HepG2 (cell line): Measurements from ENCODE around the gene ABL2. TPM values are rescaled to one million over a fixed set of nuclear protein-coding genes. Genes with fewer than 3 reads are reported as not detected.

Source experiments
- IRX3 ChIP-seq: sonication (generic); formaldehyde crosslinking; IDR thresholded peaks from 2 replicates; pipeline ENCODE4 v1.8.1; 2023; ENCODE audit warnings: mild to moderate bottlenecking, low read depth, missing genetic modification reagents, borderline replicate concordance
- KDM6A ChIP-seq: IDR thresholded peaks from 2 replicates; pipeline ENCODE4 v1.6.1; 2016; ENCODE audit warnings: low read depth
- MLLT10 ChIP-seq: sonication (generic); formaldehyde crosslinking; IDR thresholded peaks from 2 replicates; pipeline ENCODE4 v1.4.0; 2020; ENCODE audit warnings: missing genetic modification reagents
- NBN ChIP-seq: fragments of 450-650 bp; conservative IDR thresholded peaks from 2 replicates; pipeline ENCODE4 v1.6.1; 2017
- PAX8 ChIP-seq: sonication (generic); formaldehyde crosslinking; IDR thresholded peaks from 2 replicates; pipeline ENCODE4 v1.8.0; 2022; ENCODE audit warnings: mild to moderate bottlenecking, missing genetic modification reagents, borderline replicate concordance
- SP140L ChIP-seq: sonication (generic); formaldehyde crosslinking; IDR thresholded peaks from 2 replicates; pipeline ENCODE4 v1.4.0; 2020; ENCODE audit warnings: missing genetic modification reagents, borderline replicate concordance
- ZNF317 ChIP-seq: sonication (generic); formaldehyde crosslinking; IDR thresholded peaks from 2 replicates; pipeline ENCODE4 v1.5.0; 2020; ENCODE audit warnings: mild to moderate bottlenecking, missing genetic modification reagents
- ZNF788 ChIP-seq: sonication (generic); formaldehyde crosslinking; IDR thresholded peaks from 2 replicates; pipeline ENCODE4 v1.5.0; 2020; ENCODE audit warnings: mild to moderate bottlenecking, missing genetic modification reagents, borderline replicate concordance
- polyA plus RNA-seq, 8 experiments: library from polyadenylated mRNA; depleted of rRNA in 3 of 8; stranded (reverse) in 7 of 8; unstranded in 1 of 8; fragments of >200 nt; fragmentation: Illumina TruSeq in 4 of 8; extraction: Trizol in 4 of 8; gene quantifications; 2 replicates each; pipeline versions ENCODE4 v1.2.1 to v1.2.3, GENCODE V29; 2011 to 2016; ENCODE audit warnings: low read depth in 4 of 8, missing spikeins in 1 of 8, mixed read lengths in 1 of 8; ENCODE audit not compliant: insufficient read depth in 1 of 8
- total RNA-seq, 5 experiments: library from RNA; depleted of rRNA; stranded (reverse); fragments of >200 nt; fragmentation: Illumina TruSeq; extraction: Trizol; gene quantifications; 2 replicates each; pipeline ENCODE4 v1.2.3, GENCODE V29; 2016; ENCODE audit warnings: low read depth in 1 of 5
- TF ChIP-seq, protein P1 (sequence below): sonication (generic); formaldehyde crosslinking; IDR thresholded peaks from 2 replicates; pipeline ENCODE4 v1.5.0; 2020; ENCODE audit warnings: mild to moderate bottlenecking, missing genetic modification reagents
- TF ChIP-seq, protein P2 (sequence below): sonication (generic); formaldehyde crosslinking; IDR thresholded peaks from 2 replicates; pipeline ENCODE4 v1.4.0; 2020; ENCODE audit warnings: missing genetic modification reagents, borderline replicate concordance
- TF ChIP-seq, protein P3 (sequence below): IDR thresholded peaks from 2 replicates; pipeline ENCODE4 v1.6.1; 2016; ENCODE audit warnings: mild to moderate bottlenecking
- TF ChIP-seq, protein P4 (sequence below): sonication (generic); formaldehyde crosslinking; IDR thresholded peaks from 2 replicates; pipeline ENCODE4 v1.5.0; 2020; ENCODE audit warnings: missing genetic modification reagents, mild to moderate bottlenecking, borderline replicate concordance
- TF ChIP-seq, protein P5 (sequence below): sonication (generic); formaldehyde crosslinking; IDR thresholded peaks from 2 replicates; pipeline ENCODE4 v1.5.1; 2020; ENCODE audit warnings: mild to moderate bottlenecking, missing genetic modification reagents, moderate library complexity
- TF ChIP-seq, protein P6 (sequence below): sonication (generic); formaldehyde crosslinking; IDR thresholded peaks from 2 replicates; pipeline ENCODE4 v1.8.1; 2023; ENCODE audit warnings: mild to moderate bottlenecking, missing genetic modification reagents

Gene ABL2
- total and polyA plus RNA-seq, 2 of the 13 experiments (the other 11 are each of a cell fraction or from before 2014, with no cell fraction given) = 5.8 to 6.0 TPM

DNA sequence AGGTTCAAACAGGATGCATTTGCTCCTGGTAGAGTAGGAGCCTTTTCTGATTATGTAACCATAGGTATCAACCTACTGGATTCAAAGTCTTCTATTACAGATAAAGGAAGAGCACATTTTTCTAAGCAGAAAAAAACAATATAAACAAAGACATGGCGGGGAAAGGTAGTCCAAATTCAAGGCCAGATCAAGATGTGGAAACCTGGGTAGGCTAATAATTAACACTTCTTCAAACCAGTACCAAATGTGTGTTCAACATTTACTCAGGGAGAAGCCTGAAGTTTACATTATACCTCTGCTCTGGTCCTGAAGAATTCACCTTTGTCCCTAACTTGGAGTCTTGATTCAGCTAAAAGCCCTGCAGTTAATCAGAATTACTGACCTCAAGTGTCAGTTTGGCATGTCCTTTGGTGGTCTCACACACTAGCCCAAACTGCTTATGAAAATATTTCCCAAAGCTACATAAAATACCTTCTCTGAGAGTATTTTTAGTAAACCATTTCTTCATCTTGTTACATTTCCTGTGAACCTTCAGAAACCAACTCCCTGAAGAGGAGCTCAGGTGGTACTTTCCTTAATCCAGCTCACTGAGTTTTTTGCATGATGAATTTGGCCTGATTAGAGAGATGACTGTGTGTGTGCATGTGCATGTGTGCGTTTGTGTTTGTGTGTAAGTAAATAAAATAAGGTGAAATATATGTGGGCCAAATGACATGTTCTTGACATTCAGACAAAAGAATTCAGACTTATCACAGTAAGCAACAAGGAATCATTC, 77.4 kb downstream of the ABL2 start (continued):
- TF ChIP-seq, protein P1, sequence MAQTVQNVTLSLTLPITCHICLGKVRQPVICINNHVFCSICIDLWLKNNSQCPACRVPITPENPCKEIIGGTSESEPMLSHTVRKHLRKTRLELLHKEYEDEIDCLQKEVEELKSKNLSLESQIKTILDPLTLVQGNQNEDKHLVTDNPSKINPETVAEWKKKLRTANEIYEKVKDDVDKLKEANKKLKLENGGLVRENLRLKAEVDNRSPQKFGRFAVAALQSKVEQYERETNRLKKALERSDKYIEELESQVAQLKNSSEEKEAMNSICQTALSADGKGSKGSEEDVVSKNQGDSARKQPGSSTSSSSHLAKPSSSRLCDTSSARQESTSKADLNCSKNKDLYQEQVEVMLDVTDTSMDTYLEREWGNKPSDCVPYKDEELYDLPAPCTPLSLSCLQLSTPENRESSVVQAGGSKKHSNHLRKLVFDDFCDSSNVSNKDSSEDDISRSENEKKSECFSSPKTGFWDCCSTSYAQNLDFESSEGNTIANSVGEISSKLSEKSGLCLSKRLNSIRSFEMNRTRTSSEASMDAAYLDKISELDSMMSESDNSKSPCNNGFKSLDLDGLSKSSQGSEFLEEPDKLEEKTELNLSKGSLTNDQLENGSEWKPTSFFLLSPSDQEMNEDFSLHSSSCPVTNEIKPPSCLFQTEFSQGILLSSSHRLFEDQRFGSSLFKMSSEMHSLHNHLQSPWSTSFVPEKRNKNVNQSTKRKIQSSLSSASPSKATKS (CRISPR knock-in tag) = no peak
- TF ChIP-seq PAX8 (CRISPR knock-in tag) (no peak), ZNF317 (CRISPR knock-in tag) (no peak), NBN (no peak), ZNF788 (CRISPR knock-in tag) (no peak), MLLT10 (CRISPR knock-in tag) (no peak), IRX3 (CRISPR knock-in tag) (no peak), SP140L (CRISPR knock-in tag) (no peak), KDM6A (CRISPR knock-in tag) (peak; percentile 32; the same call in 1 of the 2 replicates)
- TF ChIP-seq, protein P2, sequence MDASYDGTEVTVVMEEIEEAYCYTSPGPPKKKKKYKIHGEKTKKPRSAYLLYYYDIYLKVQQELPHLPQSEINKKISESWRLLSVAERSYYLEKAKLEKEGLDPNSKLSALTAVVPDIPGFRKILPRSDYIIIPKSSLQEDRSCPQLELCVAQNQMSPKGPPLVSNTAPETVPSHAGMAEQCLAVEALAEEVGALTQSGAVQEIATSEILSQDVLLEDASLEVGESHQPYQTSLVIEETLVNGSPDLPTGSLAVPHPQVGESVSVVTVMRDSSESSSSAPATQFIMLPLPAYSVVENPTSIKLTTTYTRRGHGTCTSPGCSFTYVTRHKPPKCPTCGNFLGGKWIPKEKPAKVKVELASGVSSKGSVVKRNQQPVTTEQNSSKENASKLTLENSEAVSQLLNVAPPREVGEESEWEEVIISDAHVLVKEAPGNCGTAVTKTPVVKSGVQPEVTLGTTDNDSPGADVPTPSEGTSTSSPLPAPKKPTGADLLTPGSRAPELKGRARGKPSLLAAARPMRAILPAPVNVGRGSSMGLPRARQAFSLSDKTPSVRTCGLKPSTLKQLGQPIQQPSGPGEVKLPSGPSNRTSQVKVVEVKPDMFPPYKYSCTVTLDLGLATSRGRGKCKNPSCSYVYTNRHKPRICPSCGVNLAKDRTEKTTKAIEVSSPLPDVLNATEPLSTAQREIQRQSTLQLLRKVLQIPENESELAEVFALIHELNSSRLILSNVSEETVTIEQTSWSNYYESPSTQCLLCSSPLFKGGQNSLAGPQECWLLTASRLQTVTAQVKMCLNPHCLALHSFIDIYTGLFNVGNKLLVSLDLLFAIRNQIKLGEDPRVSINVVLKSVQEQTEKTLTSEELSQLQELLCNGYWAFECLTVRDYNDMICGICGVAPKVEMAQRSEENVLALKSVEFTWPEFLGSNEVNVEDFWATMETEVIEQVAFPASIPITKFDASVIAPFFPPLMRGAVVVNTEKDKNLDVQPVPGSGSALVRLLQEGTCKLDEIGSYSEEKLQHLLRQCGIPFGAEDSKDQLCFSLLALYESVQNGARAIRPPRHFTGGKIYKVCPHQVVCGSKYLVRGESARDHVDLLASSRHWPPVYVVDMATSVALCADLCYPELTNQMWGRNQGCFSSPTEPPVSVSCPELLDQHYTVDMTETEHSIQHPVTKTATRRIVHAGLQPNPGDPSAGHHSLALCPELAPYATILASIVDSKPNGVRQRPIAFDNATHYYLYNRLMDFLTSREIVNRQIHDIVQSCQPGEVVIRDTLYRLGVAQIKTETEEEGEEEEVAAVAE (CRISPR knock-in tag) = no peak; the same call in 1 of the 2 replicates
- TF ChIP-seq, protein P3, sequence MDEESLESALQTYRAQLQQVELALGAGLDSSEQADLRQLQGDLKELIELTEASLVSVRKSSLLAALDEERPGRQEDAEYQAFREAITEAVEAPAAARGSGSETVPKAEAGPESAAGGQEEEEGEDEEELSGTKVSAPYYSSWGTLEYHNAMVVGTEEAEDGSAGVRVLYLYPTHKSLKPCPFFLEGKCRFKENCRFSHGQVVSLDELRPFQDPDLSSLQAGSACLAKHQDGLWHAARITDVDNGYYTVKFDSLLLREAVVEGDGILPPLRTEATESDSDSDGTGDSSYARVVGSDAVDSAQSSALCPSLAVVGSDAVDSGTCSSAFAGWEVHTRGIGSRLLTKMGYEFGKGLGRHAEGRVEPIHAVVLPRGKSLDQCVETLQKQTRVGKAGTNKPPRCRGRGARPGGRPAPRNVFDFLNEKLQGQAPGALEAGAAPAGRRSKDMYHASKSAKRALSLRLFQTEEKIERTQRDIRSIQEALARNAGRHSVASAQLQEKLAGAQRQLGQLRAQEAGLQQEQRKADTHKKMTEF = peak; percentile 87
- TF ChIP-seq, protein P4, sequence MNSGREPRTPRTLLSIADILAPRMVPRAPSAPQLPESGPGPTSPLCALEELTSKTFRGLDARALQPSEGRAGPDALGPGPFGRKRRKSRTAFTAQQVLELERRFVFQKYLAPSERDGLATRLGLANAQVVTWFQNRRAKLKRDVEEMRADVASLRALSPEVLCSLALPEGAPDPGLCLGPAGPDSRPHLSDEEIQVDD = no peak
- TF ChIP-seq, protein P5, sequence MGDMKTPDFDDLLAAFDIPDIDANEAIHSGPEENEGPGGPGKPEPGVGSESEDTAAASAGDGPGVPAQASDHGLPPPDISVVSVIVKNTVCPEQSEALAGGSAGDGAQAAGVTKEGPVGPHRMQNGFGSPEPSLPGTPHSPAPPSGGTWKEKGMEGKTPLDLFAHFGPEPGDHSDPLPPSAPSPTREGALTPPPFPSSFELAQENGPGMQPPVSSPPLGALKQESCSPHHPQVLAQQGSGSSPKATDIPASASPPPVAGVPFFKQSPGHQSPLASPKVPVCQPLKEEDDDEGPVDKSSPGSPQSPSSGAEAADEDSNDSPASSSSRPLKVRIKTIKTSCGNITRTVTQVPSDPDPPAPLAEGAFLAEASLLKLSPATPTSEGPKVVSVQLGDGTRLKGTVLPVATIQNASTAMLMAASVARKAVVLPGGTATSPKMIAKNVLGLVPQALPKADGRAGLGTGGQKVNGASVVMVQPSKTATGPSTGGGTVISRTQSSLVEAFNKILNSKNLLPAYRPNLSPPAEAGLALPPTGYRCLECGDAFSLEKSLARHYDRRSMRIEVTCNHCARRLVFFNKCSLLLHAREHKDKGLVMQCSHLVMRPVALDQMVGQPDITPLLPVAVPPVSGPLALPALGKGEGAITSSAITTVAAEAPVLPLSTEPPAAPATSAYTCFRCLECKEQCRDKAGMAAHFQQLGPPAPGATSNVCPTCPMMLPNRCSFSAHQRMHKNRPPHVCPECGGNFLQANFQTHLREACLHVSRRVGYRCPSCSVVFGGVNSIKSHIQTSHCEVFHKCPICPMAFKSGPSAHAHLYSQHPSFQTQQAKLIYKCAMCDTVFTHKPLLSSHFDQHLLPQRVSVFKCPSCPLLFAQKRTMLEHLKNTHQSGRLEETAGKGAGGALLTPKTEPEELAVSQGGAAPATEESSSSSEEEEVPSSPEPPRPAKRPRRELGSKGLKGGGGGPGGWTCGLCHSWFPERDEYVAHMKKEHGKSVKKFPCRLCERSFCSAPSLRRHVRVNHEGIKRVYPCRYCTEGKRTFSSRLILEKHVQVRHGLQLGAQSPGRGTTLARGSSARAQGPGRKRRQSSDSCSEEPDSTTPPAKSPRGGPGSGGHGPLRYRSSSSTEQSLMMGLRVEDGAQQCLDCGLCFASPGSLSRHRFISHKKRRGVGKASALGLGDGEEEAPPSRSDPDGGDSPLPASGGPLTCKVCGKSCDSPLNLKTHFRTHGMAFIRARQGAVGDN (CRISPR knock-in tag) = no peak
- TF ChIP-seq, protein P6, sequence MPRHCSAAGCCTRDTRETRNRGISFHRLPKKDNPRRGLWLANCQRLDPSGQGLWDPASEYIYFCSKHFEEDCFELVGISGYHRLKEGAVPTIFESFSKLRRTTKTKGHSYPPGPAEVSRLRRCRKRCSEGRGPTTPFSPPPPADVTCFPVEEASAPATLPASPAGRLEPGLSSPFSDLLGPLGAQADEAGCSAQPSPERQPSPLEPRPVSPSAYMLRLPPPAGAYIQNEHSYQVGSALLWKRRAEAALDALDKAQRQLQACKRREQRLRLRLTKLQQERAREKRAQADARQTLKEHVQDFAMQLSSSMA = no peak
